SK-N-SH (cell line): ENCODE results near the gene HOXB5.

ENCODE experiments used
- CTCF ChIP-seq: fragments of 200-600 bp; sonication (generic); IDR thresholded peaks from 2 replicates; pipeline ENCODE4 v1.6.1; 2017; ENCODE audit warnings: antibody characterized with exemption, mild to moderate bottlenecking, moderate library complexity
- ELF1 ChIP-seq: IDR thresholded peaks from 2 replicates; pipeline ENCODE4 v1.4.0; 2012
- EP300 ChIP-seq, 2 experiments: IDR thresholded peaks; 2 replicates each; pipeline versions ENCODE4 v1.4.0 to v1.6.1; 2012; ENCODE audit warnings: borderline replicate concordance in 1 of 2, low read depth in 1 of 2, low read length in 1 of 2
- FOSL2 ChIP-seq: IDR thresholded peaks from 2 replicates; pipeline ENCODE4 v1.4.0; 2012; ENCODE audit warnings: low read depth, mild to moderate bottlenecking, moderate library complexity, borderline replicate concordance
- GABPA ChIP-seq: IDR thresholded peaks from 2 replicates; pipeline ENCODE4 v1.4.0; 2012; ENCODE audit warnings: low read depth, mild to moderate bottlenecking
- RAD21 ChIP-seq: IDR thresholded peaks from 2 replicates; pipeline ENCODE4 v1.6.1; 2012; ENCODE audit warnings: mild to moderate bottlenecking, low read length
- RCOR1 ChIP-seq: fragments of 150-350 bp; IDR thresholded peaks from 2 replicates; pipeline ENCODE4 v1.6.1; 2017; ENCODE audit warnings: antibody characterized with exemption, low read length
- REST ChIP-seq: IDR thresholded peaks from 2 replicates; pipeline ENCODE4 v1.6.1; 2012; ENCODE audit warnings: mild to moderate bottlenecking, low read depth, low read length, moderate library complexity
- RFX5 ChIP-seq: IDR thresholded peaks from 2 replicates; pipeline ENCODE4 v1.6.1; 2012; ENCODE audit warnings: mild to moderate bottlenecking, improper control_type of control experiment, low read length
- SIN3A ChIP-seq: IDR thresholded peaks from 2 replicates; pipeline ENCODE4 v1.6.1; 2012; ENCODE audit warnings: low read depth, mild to moderate bottlenecking, low read length, moderate library complexity, borderline replicate concordance
- SMC3 ChIP-seq: IDR thresholded peaks from 2 replicates; pipeline ENCODE4 v1.6.1; 2012; ENCODE audit warnings: low read depth, low read length, improper control_type of control experiment
- TCF12 ChIP-seq: IDR thresholded peaks from 2 replicates; pipeline ENCODE4 v1.4.0; 2012
- USF1 ChIP-seq: IDR thresholded peaks from 2 replicates; pipeline ENCODE4 v1.4.0; 2012; ENCODE audit warnings: low read depth, borderline replicate concordance
- USF2 ChIP-seq: fragments of 150-350 bp; IDR thresholded peaks from 2 replicates; pipeline ENCODE4 v1.6.1; 2017; ENCODE audit warnings: antibody characterized with exemption, low read length, low read depth, borderline replicate concordance

GRCh38 chr17:48589831-48590606, 3.6 kb downstream of the HOXB5 start, which contains the start of gene HOXB3:
- TF ChIP-seq RFX5 (no peak), CTCF (no peak), SIN3A (no peak), USF1 (no peak), TCF12 (no peak), SMC3 (no peak), GABPA (no peak), EP300 (IDR thresholded peaks at IDR 0.05; ENCODE audit: borderline replicate concordance in 1 of 2, low read depth in 1 of 2, low read length in 1 of 2) (no peak), ELF1 (no peak), USF2 (no peak), RAD21 (no peak), REST (no peak), RCOR1 (no peak), FOSL2 (no peak)
